HG03064 (cell line): Measurements from ENCODE around the gene DNER.
"Not testable (repeated sequence)": the region's sequence is repeated elsewhere in the genome, so short reads cannot be mapped to it uniquely, and the experiment has no call there.

Experiments
- ATAC-seq: cut with Tn5 transposase; IDR thresholded peaks from one replicate; pipeline ENCODE4 v1.9.1; 2021; ENCODE audit warnings: low read depth; ENCODE audit not compliant: unreplicated experiment

Gene DNER

DNA sequence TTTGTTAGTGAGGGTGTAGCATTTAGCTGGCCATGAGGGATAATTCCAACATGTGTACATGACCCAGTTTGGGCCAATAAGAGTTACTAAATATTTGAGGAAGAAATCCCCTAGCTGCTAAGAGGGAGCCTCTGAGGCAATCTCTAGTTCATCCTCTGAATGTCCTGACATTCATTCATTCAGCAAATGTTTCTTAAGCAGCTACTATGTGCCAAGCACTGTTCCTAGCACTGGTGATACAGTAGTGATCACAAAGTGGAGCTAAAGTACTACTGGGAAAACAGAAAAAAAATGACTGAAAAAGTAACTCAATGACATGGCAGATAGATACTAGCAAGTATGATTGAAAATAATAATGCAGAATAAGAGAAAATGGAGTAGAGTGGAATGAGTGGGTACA lies 363.5 kb downstream of the DNER start:
- no peak for ATAC-seq

DNA sequence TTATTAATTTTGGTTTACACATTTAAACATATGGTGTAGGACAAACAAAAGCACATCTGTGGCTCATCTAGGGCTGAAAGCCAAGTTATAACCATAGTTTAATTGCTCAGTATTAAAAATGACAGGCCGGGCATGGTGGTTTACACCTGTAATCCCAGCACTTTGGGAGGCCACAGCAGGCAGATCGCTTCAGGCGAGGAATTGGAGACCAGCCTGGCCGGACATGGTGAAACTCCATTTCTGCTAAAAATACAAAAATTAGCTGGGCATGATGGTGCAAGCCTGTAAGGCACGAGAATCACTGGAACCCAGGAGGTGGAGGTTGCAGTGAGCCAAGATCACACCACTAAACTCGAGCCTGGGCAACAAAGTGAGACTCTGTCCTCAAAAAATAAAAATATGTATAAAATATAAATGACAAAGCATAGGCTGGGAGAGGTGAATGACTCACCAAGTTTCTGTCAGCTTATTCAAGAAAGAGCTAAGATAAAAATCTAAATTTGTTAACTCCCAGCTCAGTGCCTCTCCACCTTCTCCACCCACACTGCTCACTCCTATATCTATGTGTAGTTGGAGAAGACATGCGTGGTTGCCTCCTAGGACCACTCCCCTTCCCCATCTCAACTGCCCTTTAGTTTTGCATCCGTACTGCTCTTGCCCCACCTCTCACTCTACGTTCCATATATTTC lies 364.1 kb downstream of the DNER start:
- no peak for ATAC-seq

DNA sequence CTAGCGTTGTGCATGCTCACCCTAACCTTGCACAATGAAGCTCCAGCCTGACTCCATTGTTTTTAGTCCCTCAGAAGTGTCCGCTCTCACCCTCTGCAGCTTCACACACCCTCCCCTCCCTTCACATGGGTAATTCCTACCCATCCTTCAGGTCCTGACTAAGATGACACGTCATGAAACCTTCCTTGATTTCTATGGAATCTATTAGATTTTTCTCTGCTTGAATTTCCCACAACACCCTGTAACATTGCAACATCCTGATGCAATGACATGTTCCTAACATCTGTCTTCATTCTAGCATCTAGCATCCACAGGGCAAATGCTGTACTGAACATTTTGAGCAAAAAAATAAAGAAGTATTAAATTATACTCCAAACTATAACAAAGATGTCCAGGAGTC lies 366.2 kb downstream of the DNER start:
- ATAC-seq, result no peak

GRCh38 chr2:229346816-229347540 lies 367.4 kb downstream of the DNER start:
- ATAC-seq, result no peak

DNA sequence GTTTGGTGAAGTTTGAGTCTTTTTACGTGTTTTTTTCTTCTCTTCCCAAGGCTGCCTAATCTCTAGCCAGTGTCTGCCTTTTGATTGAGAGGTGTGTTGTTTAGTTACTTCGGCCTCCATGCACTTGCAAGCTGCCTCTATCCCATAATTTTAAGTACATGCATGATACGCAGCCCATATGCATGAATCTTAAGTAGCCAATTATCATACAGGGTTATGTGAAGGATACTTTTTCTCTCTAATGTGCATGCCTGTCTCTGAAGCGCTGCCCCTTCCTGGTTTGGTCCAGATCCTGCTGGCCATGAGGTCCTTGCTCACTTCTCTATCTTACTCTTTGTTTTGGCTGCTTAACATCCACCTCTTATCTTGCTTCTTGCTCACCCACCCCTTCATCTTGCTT lies 369.4 kb downstream of the DNER start:
- no peak for ATAC-seq

- ATAC-seq, result no peak
Measured at GRCh38 chr2:229344151-229344551, 370.2 kb downstream of the DNER start.

GRCh38 chr2:229343661-229344060 lies 370.7 kb downstream of the DNER start:
- ATAC-seq, result no peak

- ATAC-seq, result no peak
Measured at GRCh38 chr2:229342376-229342775, 372.0 kb downstream of the DNER start.

DNA sequence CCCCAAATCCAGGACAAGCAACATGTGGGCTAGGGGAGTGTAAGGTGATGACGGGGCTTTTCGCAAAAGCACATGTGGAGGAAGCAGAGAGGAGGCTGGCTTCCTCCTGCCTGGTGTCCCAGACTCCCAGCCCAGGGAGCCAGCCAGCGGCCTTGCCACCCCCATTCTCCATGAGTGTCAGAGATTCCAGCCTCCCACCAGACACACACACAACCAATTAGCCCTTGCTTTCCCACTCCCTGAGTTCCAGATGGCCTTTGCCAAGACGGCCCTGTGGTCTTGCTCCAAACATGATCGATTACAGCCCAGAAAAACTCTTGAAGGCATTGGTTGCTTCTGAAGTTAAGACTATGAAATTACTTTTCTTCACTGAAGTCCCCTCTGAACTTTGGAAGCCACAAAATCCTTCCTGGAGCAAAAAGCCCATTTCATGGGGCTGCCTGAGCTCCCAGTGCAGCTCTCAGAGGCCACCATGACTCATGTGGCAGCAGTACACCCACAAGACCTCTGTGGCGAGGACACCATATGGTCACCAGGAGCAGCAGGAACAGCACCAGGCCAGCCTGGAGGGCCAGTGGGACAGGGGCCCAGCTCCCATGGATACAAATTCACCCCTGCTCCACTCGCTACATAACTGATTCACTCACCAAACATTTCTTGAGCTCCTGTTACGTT lies 374.1 kb downstream of the DNER start:
- no peak for ATAC-seq

DNA sequence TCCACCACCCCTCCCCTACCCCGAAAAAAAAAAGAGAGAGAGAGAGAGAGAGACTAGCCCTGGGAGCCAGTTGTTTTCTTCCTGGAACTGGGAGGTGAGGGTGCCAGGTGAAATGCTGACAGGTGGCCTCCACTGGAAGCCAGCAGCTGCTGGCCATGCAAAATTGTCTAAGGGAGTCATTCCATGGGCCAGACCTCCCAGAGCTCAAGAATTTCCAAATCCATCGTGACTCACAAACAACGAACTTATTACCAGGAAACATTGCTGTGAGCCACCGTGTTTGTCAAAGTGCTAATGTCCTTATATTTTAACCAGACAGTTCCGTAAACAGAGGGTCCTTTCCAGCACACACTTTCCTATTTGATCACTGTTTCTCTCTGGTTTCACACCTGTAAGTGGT lies 374.7 kb downstream of the DNER start:
- no peak for ATAC-seq

DNA sequence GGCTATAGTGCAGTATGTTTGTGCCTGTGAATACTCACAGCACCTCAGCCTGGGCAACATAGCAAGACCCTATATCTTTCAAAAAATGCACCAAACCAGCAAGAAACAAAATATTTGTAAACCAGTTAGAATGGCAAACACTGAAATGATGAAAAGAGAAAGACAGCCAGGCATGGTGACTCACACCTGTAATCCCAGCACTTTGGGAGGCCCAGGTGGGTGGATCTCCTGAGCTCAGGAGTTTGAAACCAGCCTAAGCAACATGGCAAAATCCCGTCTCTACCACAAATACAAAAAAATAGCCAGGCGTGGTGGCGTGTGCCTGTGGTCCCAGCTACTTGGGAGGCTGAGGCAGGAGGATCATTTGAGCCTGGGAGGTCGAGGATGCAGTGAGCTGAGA lies 375.2 kb downstream of the DNER start:
- ATAC-seq, result not testable (repeated sequence)

GRCh38 chr2:229335877-229336346 lies 378.4 kb downstream of the DNER start:
- no peak for ATAC-seq

GRCh38 chr2:229335330-229335729 lies 379.0 kb downstream of the DNER start:
- ATAC-seq, result no peak

- ATAC-seq, result no peak
Measured at GRCh38 chr2:229330952-229331351, 383.4 kb downstream of the DNER start.

DNA sequence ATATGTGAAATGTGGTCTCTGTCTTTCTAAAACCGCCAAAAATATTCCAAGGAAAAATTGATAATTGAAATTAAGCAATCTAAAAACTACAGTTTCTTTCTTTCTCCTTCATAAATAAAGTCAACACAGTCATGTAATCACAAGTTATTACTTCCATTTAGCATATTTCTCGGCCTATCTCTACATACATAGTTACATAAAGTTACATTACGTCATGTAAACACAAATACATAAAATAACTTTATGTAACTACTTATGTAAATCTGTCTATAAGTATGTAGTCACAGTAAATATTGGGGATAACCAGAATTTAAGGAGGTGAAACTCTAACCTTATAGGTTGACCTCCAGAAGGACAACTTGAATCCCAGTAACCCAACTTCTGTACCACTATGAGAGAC lies 394.8 kb downstream of the DNER start:
- no peak for ATAC-seq

GRCh38 chr2:229314117-229314516 lies 400.2 kb downstream of the DNER start:
- no peak for ATAC-seq

DNA sequence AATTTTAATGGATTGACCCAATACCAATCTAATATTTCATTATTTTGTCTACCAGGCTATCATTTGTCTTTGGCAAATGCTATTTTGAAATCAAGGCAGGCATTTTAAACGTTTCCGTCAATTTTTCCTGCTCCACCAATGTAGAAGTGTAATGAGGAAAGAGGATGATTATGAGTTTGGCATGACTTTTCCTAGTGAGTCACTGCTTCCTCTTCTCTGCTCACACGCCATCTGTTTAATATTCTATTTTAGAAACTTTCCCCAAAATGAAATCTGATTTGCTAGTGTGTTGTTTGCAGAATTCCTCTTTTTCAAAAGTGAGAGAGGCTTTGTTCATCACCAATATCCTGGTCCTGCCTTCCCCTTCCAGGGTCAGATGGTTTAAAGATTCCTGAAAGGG lies 400.8 kb downstream of the DNER start:
- ATAC-seq, result no peak
